AG04449 (cell line): Measurements from ENCODE around the gene ELMO2.

Experiments
- CTCF ChIA-PET: fragments of 350-600 bp; formaldehyde crosslinking; extraction: SDS; loops from one replicate; lab custom pipeline; 2021; ENCODE audit warnings: antibody characterized with exemption; lab: Yijun Ruan, JAX
- POLR2A ChIA-PET: fragments of 400-600, 350-600 bp; formaldehyde crosslinking; extraction: SDS; loops from one replicate; lab custom pipeline; 2020; ENCODE audit warnings: antibody characterized with exemption, inconsistent platforms; lab: Yijun Ruan, JAX
- DNase-seq: peaks from one replicate; pipeline ENCODE4 v3.0.0-alpha.2; 2010; ENCODE audit warnings: low read depth, low spot score
- H3K4me3 ChIP-seq: 2 replicates; pipeline ENCODE4 v1.5.1; 2011; ENCODE audit warnings: low read depth, mild to moderate bottlenecking, control low read depth, low read length
- TF ChIP-seq, protein P1 (sequence below): IDR thresholded peaks from one replicate; pipeline ENCODE4 v1.5.1; 2011; ENCODE audit warnings: mild to moderate bottlenecking, moderate library complexity, low read length, control low read depth, inconsistent platforms; ENCODE audit not compliant: insufficient read depth; ENCODE audit errors: missing control alignments

ELMO2 gene

DNA sequence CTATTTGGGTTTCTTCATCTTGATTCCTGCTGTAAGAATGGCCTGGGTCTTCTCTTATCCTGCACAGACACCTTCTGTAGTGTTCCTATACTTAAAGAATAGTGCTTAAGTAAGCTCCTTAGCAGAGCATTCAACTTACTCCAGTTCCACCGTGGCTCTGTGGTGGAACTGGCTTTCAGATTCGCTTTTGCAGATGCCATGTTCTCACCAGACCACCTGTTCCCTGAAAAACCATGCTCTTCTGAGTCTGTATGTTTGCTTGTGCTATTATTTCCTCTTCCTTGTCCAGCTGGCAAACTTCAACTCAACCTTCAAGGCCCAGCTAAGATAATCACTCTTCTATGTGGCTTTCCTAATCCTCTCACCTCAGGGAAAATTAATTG lies 4.9 kb downstream of the ELMO2 start:
- H3K4me3 ChIP-seq: no peak overlapping the region
- ChIA-PET CTCF (interaction anchor here (0.7 to 2.8 kb wide), 2 partner anchors 37 to 87 kb away, joined by 3 to 11 read pairs; no protein-coding TSS in a partner anchor), POLR2A (interaction anchor here (1.9 kb wide), 1 partner anchor 37 kb away, joined by 8 read pairs; no protein-coding TSS in a partner anchor)
- TF ChIP-seq, protein P1, sequence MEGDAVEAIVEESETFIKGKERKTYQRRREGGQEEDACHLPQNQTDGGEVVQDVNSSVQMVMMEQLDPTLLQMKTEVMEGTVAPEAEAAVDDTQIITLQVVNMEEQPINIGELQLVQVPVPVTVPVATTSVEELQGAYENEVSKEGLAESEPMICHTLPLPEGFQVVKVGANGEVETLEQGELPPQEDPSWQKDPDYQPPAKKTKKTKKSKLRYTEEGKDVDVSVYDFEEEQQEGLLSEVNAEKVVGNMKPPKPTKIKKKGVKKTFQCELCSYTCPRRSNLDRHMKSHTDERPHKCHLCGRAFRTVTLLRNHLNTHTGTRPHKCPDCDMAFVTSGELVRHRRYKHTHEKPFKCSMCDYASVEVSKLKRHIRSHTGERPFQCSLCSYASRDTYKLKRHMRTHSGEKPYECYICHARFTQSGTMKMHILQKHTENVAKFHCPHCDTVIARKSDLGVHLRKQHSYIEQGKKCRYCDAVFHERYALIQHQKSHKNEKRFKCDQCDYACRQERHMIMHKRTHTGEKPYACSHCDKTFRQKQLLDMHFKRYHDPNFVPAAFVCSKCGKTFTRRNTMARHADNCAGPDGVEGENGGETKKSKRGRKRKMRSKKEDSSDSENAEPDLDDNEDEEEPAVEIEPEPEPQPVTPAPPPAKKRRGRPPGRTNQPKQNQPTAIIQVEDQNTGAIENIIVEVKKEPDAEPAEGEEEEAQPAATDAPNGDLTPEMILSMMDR: no peak
- no peak for DNase-seq

DNA sequence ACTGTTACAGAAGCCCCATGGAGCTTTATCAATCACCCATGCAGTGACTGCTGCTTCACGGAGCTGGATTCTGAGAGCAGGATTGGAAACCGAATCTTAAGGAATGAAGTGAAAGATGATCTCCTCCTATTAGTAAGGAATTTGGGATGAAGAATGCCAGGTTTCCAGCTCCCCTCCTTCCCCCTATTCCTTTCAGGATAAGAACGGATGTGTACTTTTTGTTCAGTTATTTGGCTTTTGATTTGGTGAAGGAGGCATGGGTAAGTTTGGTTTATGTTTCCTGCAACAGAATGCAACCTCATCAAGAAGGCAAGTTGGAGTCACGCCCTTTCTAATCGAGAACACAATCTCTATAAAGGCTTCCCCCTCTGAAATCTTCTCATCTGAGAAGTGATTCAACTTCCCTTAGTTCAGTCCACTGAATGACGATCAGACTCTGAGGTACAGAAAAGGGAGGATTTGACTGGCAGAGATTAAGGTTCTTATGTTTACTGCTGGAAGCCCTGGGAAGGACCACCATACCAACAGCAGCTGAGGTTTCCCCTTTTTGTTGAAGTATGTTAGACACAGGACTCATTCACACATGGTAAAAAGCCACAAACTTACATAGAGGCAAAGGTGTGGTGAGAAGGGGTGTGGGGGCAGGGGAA lies 5.5 kb downstream of the ELMO2 start:
- no peak for DNase-seq
- peak overlapping the region; percentile 29 for H3K4me3 ChIP-seq
- ChIA-PET POLR2A (interaction anchor here (1.9 kb wide), 1 partner anchor 37 kb away, joined by 8 read pairs; no protein-coding TSS in a partner anchor), CTCF (interaction anchor here (0.6 to 2.8 kb wide), 4 partner anchors 26 to 409 kb away, joined by 3 to 11 read pairs (median 4); no protein-coding TSS in a partner anchor)
- TF ChIP-seq, protein P1: no peak

DNA sequence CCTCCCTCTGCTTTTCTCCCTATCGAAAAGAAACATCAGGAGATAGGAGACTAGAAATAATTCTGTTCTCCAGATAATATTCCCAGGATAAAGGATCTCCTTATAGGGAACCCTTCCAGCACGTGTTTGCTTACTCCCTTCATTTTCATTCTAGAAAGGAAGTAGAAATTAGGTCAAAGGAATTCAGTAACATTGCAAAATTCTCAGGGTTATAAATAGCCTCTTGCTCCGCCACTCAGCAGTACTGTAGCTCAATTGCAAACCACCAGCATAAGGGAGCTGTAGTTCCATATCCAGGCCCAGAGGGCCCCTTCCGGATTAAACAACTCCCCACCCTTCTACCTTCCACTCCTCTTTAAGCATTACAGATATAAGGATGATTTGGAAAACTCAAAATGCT lies 6.2 kb downstream of the ELMO2 start:
- POLR2A ChIA-PET: interaction anchor here (1.9 kb wide), 1 partner anchor 36 kb away, joined by 8 read pairs; no protein-coding TSS in a partner anchor
- TF ChIP-seq, protein P1: no peak

DNA sequence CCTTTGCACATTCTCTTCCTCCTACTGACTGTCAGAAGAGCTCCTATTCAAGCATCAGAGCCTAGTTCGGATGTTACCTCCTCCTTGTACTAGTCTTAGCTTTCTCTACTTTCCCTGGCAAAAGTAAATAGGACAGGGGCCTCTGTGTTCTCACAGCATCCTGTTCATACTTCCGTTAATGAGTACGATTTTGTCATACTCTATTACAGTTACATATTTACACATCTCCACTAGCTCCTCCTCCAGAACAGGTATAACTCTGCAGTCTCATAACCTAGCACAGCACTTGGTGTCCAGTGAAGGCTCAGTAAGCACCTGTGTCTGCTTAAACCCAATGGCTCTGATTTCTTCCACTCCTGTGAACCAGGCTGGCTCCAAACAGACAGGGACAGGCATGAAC lies 7.0 kb downstream of the ELMO2 start:
- TF ChIP-seq, protein P1: no peak
- DNase-seq: no peak
- POLR2A ChIA-PET: no interaction called here
- no peak overlapping the region for H3K4me3 ChIP-seq
- CTCF ChIA-PET: interaction anchor here (0.9 kb wide), 1 partner anchor 50 kb away, joined by 3 read pairs; no protein-coding TSS in a partner anchor

More for the DNA sequence above, 6.2 kb downstream of the ELMO2 start:
- CTCF ChIA-PET: interaction anchor here (0.9 to 2.8 kb wide), 3 partner anchors 26 to 387 kb away, joined by 3 to 11 read pairs (median 4); no protein-coding TSS in a partner anchor
- no peak for DNase-seq
- peak overlapping the region; percentile 29 for H3K4me3 ChIP-seq

DNA sequence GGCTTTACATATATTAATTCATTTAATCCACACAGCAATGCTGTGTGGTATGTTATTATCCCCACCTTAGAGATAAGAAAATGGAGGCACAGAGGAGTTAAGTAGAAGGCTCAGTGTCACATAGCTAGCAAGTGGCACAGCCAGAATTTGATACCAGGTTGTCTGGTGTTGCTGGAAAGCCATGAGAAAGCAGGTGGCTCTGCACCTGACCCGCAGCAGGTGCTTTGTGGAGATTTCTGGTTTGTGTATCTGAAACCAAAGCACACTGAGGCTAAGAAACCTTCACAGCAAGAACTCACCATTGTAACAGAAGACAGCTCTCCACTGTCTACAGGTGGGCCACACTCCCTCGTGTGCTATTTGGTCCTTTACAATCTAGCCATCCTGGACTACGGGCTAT lies 7.5 kb downstream of the ELMO2 start:
- DNase-seq: no peak
- CTCF ChIA-PET: interaction anchor here (0.9 kb wide), 1 partner anchor 49 kb away, joined by 3 read pairs; no protein-coding TSS in a partner anchor
- POLR2A ChIA-PET: no interaction called here
- H3K4me3 ChIP-seq: no peak overlapping the region
- TF ChIP-seq, protein P1: no peak

DNA sequence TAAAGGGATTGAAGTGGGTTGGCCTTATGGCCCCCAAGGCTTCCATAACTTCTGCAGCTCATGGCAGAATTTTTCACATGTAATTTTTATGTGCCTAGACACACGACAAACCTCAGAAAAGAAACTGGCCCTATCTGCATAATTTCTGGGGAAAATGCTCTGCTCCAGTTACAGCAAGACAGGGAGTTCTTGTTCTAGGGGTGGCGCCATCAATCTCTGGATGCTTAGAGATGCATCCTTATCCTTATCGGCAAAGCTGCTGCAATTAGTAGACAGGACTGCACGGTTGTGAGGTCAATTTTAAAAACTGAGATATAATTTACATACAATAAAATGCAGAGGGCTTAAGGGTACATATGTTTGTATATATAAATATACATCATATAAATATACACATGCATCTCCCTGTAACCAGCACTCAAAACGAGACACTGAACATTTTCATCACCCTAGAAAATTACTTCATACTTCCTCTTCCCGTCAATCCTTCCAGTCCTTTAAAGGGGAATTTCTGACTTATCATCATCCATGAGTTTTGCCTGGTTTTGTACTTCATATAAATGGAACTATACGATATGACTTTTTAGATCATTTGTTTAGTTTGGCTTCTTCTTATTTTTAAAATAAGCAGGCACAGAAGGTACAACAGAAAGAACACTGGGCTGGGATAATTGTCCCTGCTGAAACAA lies 10.2 kb downstream of the ELMO2 start:
- POLR2A ChIA-PET: no interaction called here
- no peak overlapping the region for H3K4me3 ChIP-seq
- TF ChIP-seq, protein P1: no peak
- DNase-seq: no peak
- CTCF ChIA-PET: no interaction called here
